Epithelial cell of prostate (primary cell): ENCODE data around the gene CERCAM.

Source experiments
- DNase-seq: peaks from one replicate; pipeline ENCODE4 v3.0.0-alpha.2; 2011; ENCODE audit warnings: low read depth, low spot score
- H3K27ac ChIP-seq: fragments of 450-650 bp; 2 replicates; pipeline ENCODE4 v1.5.1; 2017; ENCODE audit warnings: mild to moderate bottlenecking

CERCAM gene

GRCh38 chr9:128420651-128421481 is at the start of gene CERCAM:
TSS of gene CERCAM (plus strand) at chr9:128420857. CDS start at chr9:128420878, 21 bp downstream.
- DNase-seq: no peak
- H3K27ac ChIP-seq: peak within 1 kb of the TSS; percentile 84

- peak overlapping the region; percentile 92 for H3K27ac ChIP-seq
- DNase-seq: no peak
Observed at GRCh38 chr9:128371630-128372117, 49.0 kb upstream of the CERCAM start.

- H3K27ac ChIP-seq: peak overlapping the region; percentile 92
- no peak for DNase-seq
Observed at GRCh38 chr9:128372188-128372641, 48.4 kb upstream of the CERCAM start.

GRCh38 chr9:128372784-128373183 is 47.9 kb upstream of the CERCAM start:
- DNase-seq: no peak

GRCh38 chr9:128374221-128374675 is 46.4 kb upstream of the CERCAM start:
- no peak for DNase-seq
- no peak overlapping the region for H3K27ac ChIP-seq

More at GRCh38 chr9:128372784-128373183, 47.9 kb upstream of the CERCAM start:
- H3K27ac ChIP-seq: peak overlapping the region; percentile 92

GRCh38 chr9:128375865-128376264 is 44.8 kb upstream of the CERCAM start:
- DNase-seq: no peak
- no peak overlapping the region for H3K27ac ChIP-seq

GRCh38 chr9:128382261-128382660 is 38.4 kb upstream of the CERCAM start:
- no peak overlapping the region for H3K27ac ChIP-seq

GRCh38 chr9:128383007-128383753 is 37.5 kb upstream of the CERCAM start:
- DNase-seq: no peak
- H3K27ac ChIP-seq: no peak overlapping the region

More at GRCh38 chr9:128382261-128382660, 38.4 kb upstream of the CERCAM start:
- no peak for DNase-seq

GRCh38 chr9:128383791-128384190 is 36.9 kb upstream of the CERCAM start:
- no peak overlapping the region for H3K27ac ChIP-seq
- DNase-seq: no peak

GRCh38 chr9:128384801-128385495 is 35.7 kb upstream of the CERCAM start:
- DNase-seq: no peak
- H3K27ac ChIP-seq: no peak overlapping the region

GRCh38 chr9:128385496-128386460 is 34.9 kb upstream of the CERCAM start:
- H3K27ac ChIP-seq: no peak overlapping the region
- no peak for DNase-seq

GRCh38 chr9:128388150-128388549 is 32.5 kb upstream of the CERCAM start:
- no peak for DNase-seq
- H3K27ac ChIP-seq: no peak overlapping the region

GRCh38 chr9:128389395-128390149 is 31.1 kb upstream of the CERCAM start:
- H3K27ac ChIP-seq: no peak overlapping the region
- DNase-seq: no peak

GRCh38 chr9:128390150-128390812 is 30.4 kb upstream of the CERCAM start:
- DNase-seq: no peak
- no peak overlapping the region for H3K27ac ChIP-seq

GRCh38 chr9:128390813-128391711 is 29.6 kb upstream of the CERCAM start:
- H3K27ac ChIP-seq: no peak overlapping the region
- no peak for DNase-seq

- no peak overlapping the region for H3K27ac ChIP-seq
- no peak for DNase-seq
Observed at GRCh38 chr9:128391956-128392301, 28.7 kb upstream of the CERCAM start.
